ENCODE measurements around the gene SLC10A7. TPM values are rescaled to one million over a fixed set of nuclear protein-coding genes. Genes with fewer than 3 reads are reported as not detected.

The SLC10A7 gene
- total and polyA plus RNA-seq, 2 of the 13 experiments (the other 11 are each of a cell fraction or from before 2014, with no cell fraction given), result 18.5 to 18.8 TPM

DNA sequence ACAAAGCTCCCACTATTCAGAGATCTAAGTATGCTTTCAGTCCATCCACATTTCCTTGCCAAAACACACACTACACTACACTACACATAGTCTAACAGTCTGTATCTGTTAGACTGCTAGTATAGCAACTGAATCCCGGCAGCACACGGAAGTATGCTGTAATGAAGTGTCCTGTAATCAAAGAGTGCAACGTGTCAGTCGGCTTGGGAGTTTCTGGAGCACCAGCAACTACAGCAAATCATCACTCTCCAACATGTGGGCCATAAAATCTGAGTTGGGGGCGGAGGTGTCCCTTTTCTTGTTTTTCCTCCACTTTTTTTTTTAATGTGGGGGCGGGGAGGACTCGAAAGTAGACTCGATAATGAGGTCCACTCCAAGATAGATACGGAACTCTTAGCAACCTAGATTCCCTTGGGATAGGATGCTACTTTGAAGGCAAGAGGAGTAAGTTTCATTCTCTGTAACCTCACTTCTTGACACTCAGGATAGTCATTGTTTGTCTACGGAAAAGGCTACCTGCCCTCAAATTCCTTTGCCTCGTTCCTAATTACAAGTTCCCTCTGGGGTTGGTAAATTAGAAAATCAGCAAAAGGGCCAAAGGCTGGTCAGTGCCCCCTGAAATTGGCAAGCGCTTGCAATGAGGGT lies 722 bp downstream of the SLC10A7 start (continued):
- TF ChIP-seq TARDBP (CRISPR knock-in tag; IDR thresholded peaks at IDR 0.05) (0 out of 2 replicates have a peak, but pooled peaks have one; percentile 21), SKI (IDR thresholded peaks at IDR 0.05; ENCODE audit: partially characterized antibody) (no peak), ZNF382 (CRISPR knock-in tag; IDR thresholded peaks at IDR 0.05; ENCODE audit: borderline replicate concordance) (no peak), CBX5 (CRISPR knock-in tag; IDR thresholded peaks at IDR 0.05; ENCODE audit: borderline replicate concordance) (no peak), ZIK1 (CRISPR knock-in tag; IDR thresholded peaks at IDR 0.05; ENCODE audit: borderline replicate concordance, low read depth) (no peak), SAP130 (CRISPR knock-in tag; IDR thresholded peaks at IDR 0.05; ENCODE audit: low read depth) (peak; percentile 65), ZBTB4 (CRISPR knock-in tag; IDR thresholded peaks at IDR 0.05; ENCODE audit: borderline replicate concordance) (no peak), ZNF251 (CRISPR knock-in tag; IDR thresholded peaks at IDR 0.05) (no peak), ZNF296 (CRISPR knock-in tag; conservative IDR thresholded peaks at IDR 0.05) (no peak), SPEN (CRISPR knock-in tag; IDR thresholded peaks at IDR 0.05; ENCODE audit: low read depth) (no peak), RFX5 (IDR thresholded peaks at IDR 0.05; ENCODE audit: low read depth, low read length) (peak; percentile 30; the same call in 1 of the 2 replicates), KLF16 (CRISPR knock-in tag; IDR thresholded peaks at IDR 0.05) (no peak), MLX (CRISPR knock-in tag; IDR thresholded peaks at IDR 0.05) (no peak), FIP1L1 (IDR thresholded peaks at IDR 0.05; ENCODE audit: borderline replicate concordance, insufficient read depth, low read depth, low read length) (no peak), ZSCAN12 (CRISPR knock-in tag; IDR thresholded peaks at IDR 0.05) (no peak), ZKSCAN5 (CRISPR knock-in tag; IDR thresholded peaks at IDR 0.05) (no peak), FOXJ3 (CRISPR knock-in tag; IDR thresholded peaks at IDR 0.05; ENCODE audit: borderline replicate concordance) (no peak)
- TF ChIP-seq, protein P1, sequence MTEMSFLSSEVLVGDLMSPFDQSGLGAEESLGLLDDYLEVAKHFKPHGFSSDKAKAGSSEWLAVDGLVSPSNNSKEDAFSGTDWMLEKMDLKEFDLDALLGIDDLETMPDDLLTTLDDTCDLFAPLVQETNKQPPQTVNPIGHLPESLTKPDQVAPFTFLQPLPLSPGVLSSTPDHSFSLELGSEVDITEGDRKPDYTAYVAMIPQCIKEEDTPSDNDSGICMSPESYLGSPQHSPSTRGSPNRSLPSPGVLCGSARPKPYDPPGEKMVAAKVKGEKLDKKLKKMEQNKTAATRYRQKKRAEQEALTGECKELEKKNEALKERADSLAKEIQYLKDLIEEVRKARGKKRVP (CRISPR knock-in tag; IDR thresholded peaks at IDR 0.05), result 0 out of 4 replicates have a peak, but pooled peaks of 1 of the 2 experiments have one; percentile 16
- TF ChIP-seq, protein P2, sequence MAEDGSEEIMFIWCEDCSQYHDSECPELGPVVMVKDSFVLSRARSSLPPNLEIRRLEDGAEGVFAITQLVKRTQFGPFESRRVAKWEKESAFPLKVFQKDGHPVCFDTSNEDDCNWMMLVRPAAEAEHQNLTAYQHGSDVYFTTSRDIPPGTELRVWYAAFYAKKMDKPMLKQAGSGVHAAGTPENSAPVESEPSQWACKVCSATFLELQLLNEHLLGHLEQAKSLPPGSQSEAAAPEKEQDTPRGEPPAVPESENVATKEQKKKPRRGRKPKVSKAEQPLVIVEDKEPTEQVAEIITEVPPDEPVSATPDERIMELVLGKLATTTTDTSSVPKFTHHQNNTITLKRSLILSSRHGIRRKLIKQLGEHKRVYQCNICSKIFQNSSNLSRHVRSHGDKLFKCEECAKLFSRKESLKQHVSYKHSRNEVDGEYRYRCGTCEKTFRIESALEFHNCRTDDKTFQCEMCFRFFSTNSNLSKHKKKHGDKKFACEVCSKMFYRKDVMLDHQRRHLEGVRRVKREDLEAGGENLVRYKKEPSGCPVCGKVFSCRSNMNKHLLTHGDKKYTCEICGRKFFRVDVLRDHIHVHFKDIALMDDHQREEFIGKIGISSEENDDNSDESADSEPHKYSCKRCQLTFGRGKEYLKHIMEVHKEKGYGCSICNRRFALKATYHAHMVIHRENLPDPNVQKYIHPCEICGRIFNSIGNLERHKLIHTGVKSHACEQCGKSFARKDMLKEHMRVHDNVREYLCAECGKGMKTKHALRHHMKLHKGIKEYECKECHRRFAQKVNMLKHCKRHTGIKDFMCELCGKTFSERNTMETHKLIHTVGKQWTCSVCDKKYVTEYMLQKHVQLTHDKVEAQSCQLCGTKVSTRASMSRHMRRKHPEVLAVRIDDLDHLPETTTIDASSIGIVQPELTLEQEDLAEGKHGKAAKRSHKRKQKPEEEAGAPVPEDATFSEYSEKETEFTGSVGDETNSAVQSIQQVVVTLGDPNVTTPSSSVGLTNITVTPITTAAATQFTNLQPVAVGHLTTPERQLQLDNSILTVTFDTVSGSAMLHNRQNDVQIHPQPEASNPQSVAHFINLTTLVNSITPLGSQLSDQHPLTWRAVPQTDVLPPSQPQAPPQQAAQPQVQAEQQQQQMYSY (CRISPR knock-in tag; IDR thresholded peaks at IDR 0.05), result no peak
- TF ChIP-seq, protein P3, sequence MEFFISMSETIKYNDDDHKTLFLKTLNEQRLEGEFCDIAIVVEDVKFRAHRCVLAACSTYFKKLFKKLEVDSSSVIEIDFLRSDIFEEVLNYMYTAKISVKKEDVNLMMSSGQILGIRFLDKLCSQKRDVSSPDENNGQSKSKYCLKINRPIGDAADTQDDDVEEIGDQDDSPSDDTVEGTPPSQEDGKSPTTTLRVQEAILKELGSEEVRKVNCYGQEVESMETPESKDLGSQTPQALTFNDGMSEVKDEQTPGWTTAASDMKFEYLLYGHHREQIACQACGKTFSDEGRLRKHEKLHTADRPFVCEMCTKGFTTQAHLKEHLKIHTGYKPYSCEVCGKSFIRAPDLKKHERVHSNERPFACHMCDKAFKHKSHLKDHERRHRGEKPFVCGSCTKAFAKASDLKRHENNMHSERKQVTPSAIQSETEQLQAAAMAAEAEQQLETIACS (CRISPR knock-in tag; IDR thresholded peaks at IDR 0.05), result no peak

Data from HepG2 (cell line).